Keratinocyte (primary cell): ENCODE measurements around the gene TTLL4. TPM values are rescaled to one million over a fixed set of nuclear protein-coding genes. Genes with fewer than 3 reads are reported as not detected.

Source experiments
- DNase-seq: peaks from one replicate; pipeline ENCODE4 v3.0.0-alpha.2; 2011; ENCODE audit warnings: low read depth, missing footprints, low spot score
- FAIRE-seq: peaks from 2 replicates; lab custom pipeline; 2011; peaks lifted over from hg19 to GRCh38; lab: Jason Lieb, UNC
- H2AFZ ChIP-seq: 2 replicates; pipeline ENCODE4 v1.6.0; 2012; ENCODE audit warnings: low read length, control low read depth, inconsistent platforms; ENCODE audit not compliant: control insufficient read depth
- H3K27ac ChIP-seq: 2 replicates; pipeline ENCODE4 v1.5.1; 2011; ENCODE audit warnings: low read length; ENCODE audit not compliant: control insufficient read depth, insufficient read depth
- H3K27me3 ChIP-seq: 3 replicates; pipeline ENCODE4 v1.6.0; 2011; ENCODE audit warnings: low read length; ENCODE audit not compliant: control insufficient read depth, insufficient read depth; ENCODE audit errors: extremely low read depth
- H3K36me3 ChIP-seq, 2 experiments: 2 replicates in 1 of 2; 3 replicates in 1 of 2; pipeline ENCODE4 v1.5.1; 2011; ENCODE audit warnings: low read length in 2 of 2, mild to moderate bottlenecking in 1 of 2; ENCODE audit not compliant: control insufficient read depth in 2 of 2, insufficient read depth in 2 of 2; ENCODE audit errors: extremely low read depth in 1 of 2
- H3K4me1 ChIP-seq: 3 replicates; pipeline ENCODE4 v1.5.1; 2011; ENCODE audit warnings: low read length; ENCODE audit not compliant: control insufficient read depth, insufficient read depth; ENCODE audit errors: extremely low read depth
- H3K4me2 ChIP-seq: 3 replicates; pipeline ENCODE4 v1.6.0; 2011; ENCODE audit warnings: low read depth, low read length; ENCODE audit not compliant: control insufficient read depth, insufficient read depth; ENCODE audit errors: extremely low read depth
- H3K4me3 ChIP-seq, 3 experiments: fragments of 200-600 bp in 1 of 3; sonication (generic) in 1 of 3; 2 replicates in 2 of 3; 3 replicates in 1 of 3; pipeline ENCODE4 v1.5.1; 2011 to 2016; ENCODE audit warnings: low read length in 3 of 3, mild to moderate bottlenecking in 3 of 3, control low read depth in 2 of 3, inconsistent platforms in 1 of 3, low read depth in 1 of 3, mixed read lengths in 1 of 3, mixed run types in 1 of 3, moderate library complexity in 1 of 3; ENCODE audit not compliant: control insufficient read depth in 2 of 3, insufficient read depth in 2 of 3; ENCODE audit errors: extremely low read depth in 1 of 3
- H3K79me2 ChIP-seq: 2 replicates; pipeline ENCODE4 v1.6.0; 2012; ENCODE audit warnings: low read length; ENCODE audit not compliant: control insufficient read depth, insufficient read depth
- H3K9ac ChIP-seq: 3 replicates; pipeline ENCODE4 v1.6.0; 2011; ENCODE audit warnings: low read length; ENCODE audit not compliant: control insufficient read depth, insufficient read depth; ENCODE audit errors: extremely low read depth
- H3K9me1 ChIP-seq: 3 replicates; pipeline ENCODE4 v1.6.0; 2011; ENCODE audit warnings: low read length; ENCODE audit not compliant: control insufficient read depth, insufficient read depth; ENCODE audit errors: extremely low read depth
- H3K9me3 ChIP-seq: 2 replicates; pipeline ENCODE4 v1.5.1; 2012; ENCODE audit warnings: low read depth, low read length; ENCODE audit not compliant: control insufficient read depth
- H4K20me1 ChIP-seq: 3 replicates; pipeline ENCODE4 v1.6.0; 2011; ENCODE audit warnings: low read length; ENCODE audit not compliant: control insufficient read depth, insufficient read depth; ENCODE audit errors: extremely low read depth
- EZH2 ChIP-seq: IDR thresholded peaks from one replicate; pipeline ENCODE4 v1.6.1; 2012; ENCODE audit warnings: inconsistent platforms, mild to moderate bottlenecking, low read length, moderate library complexity
- dilution Hi-C: fragments of 300-500 bp; cut with MboI; formaldehyde crosslinking; loops from one replicate; pipeline ENCODE4 v1.7.0; 2020; ENCODE audit warnings: low sequenced_read_pairs; ENCODE audit not compliant: extremely low pct_ligation_motif_present
- polyA minus RNA-seq, 3 experiments: library from RNA; depleted of rRNA, polyadenylated mRNA; stranded (reverse); fragments of >200 nt; gene quantifications; 1 replicate in 1 of 3; 2 replicates in 1 of 3; 3 replicates in 1 of 3; pipeline ENCODE4 v1.2.3, GENCODE V29; 2011
- polyA plus RNA-seq, 5 experiments: library from polyadenylated mRNA; depleted of rRNA in 3 of 5; stranded (reverse) in 3 of 5; stranded (forward) in 1 of 5; unstranded in 1 of 5; fragments of >200 nt; gene quantifications; 1 replicate in 1 of 5; 2 replicates in 3 of 5; 3 replicates in 1 of 5; pipeline versions ENCODE4 v1.2.1 to v1.2.3, GENCODE V29; 2011 to 2012; ENCODE audit warnings: missing spikeins in 2 of 5, low read depth in 1 of 5, low replicate concordance in 1 of 5
- TF ChIP-seq, protein P1 (sequence below), 3 experiments: IDR thresholded peaks in 1 of 3; conservative IDR thresholded peaks in 1 of 3; optimal IDR thresholded peaks in 1 of 3; 2 replicates in 2 of 3; 3 replicates in 1 of 3; pipeline versions ENCODE3 to v1.5.1; 2011; ENCODE audit warnings: low read length in 3 of 3, mild to moderate bottlenecking in 3 of 3, moderate library complexity in 2 of 3, control low read depth in 1 of 3, inconsistent platforms in 1 of 3; ENCODE audit not compliant: insufficient read depth in 2 of 3; ENCODE audit errors: extremely low read depth in 1 of 3

TTLL4 gene, protein sequence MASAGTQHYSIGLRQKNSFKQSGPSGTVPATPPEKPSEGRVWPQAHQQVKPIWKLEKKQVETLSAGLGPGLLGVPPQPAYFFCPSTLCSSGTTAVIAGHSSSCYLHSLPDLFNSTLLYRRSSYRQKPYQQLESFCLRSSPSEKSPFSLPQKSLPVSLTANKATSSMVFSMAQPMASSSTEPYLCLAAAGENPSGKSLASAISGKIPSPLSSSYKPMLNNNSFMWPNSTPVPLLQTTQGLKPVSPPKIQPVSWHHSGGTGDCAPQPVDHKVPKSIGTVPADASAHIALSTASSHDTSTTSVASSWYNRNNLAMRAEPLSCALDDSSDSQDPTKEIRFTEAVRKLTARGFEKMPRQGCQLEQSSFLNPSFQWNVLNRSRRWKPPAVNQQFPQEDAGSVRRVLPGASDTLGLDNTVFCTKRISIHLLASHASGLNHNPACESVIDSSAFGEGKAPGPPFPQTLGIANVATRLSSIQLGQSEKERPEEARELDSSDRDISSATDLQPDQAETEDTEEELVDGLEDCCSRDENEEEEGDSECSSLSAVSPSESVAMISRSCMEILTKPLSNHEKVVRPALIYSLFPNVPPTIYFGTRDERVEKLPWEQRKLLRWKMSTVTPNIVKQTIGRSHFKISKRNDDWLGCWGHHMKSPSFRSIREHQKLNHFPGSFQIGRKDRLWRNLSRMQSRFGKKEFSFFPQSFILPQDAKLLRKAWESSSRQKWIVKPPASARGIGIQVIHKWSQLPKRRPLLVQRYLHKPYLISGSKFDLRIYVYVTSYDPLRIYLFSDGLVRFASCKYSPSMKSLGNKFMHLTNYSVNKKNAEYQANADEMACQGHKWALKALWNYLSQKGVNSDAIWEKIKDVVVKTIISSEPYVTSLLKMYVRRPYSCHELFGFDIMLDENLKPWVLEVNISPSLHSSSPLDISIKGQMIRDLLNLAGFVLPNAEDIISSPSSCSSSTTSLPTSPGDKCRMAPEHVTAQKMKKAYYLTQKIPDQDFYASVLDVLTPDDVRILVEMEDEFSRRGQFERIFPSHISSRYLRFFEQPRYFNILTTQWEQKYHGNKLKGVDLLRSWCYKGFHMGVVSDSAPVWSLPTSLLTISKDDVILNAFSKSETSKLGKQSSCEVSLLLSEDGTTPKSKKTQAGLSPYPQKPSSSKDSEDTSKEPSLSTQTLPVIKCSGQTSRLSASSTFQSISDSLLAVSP
- 19.6 to 26.3 TPM (median 20.1 TPM) in 3 replicates for polyA plus RNA-seq
- polyA plus RNA-seq (2011; ENCODE audit: low read depth), result 6.0 TPM
- polyA plus RNA-seq (2011; cell fraction: cytosol; rRNA removed), result 10.2 and 17.3 TPM in 2 replicates
- polyA plus RNA-seq (2011; cell fraction: nucleus; rRNA removed), result 55.8 and 67.4 TPM in 2 replicates
- polyA plus RNA-seq (2012; ENCODE audit: low replicate concordance), result 11.2 and 16.5 TPM in 2 replicates
- 41.4 to 49.7 TPM (median 45.4 TPM) in 3 replicates for polyA minus RNA-seq
- 23.4 TPM for polyA minus RNA-seq (2011; cell fraction: cytosol; rRNA and poly(A)+ RNA removed)
- 28.2 and 43.6 TPM in 2 replicates for polyA minus RNA-seq (2011; cell fraction: nucleus; rRNA and poly(A)+ RNA removed)

DNA sequence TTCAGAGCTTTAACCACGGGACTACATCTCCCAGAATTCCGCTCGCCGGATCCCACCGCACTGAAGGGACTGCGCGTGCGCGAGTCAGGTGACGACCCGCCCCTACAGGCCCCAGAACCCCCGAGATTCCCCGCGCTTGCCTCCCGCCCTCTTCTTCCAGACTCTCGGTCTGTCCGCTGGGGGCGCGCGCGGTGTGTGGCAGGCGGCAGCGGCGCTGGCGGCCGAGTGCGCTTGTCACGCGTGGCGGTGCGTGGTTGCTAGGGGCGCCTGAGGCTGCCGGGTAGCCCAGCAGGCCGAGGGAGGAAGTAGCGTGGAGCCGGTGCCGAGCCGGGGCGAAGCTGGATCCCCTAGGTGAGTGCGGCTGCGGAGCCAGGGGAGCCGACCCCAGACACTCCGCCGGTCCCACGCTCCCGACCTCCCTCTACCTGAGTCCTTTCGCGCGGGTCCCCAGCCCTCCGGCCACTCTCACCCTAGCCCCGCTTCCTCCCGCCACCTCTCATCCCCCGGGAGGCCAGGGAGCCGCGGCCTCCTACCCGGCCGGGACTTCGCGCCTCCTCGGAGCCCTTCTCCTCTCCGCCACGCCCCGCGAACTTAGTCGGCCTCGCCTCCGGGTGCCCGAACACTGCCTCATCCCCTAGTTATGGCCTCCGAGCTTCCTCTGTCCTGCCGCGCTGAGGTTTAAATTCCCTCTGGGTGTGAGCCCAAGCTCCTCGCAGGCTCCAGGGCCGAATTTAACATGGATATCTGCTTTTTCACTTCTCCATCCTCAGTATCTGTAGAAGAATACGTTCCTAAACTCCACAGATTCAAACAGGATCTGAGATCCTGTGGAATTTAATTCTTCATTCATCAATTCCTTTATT, at the start of gene TTLL4:
TSS of gene TTLL4 (plus strand) at position 149 of the 863 bp plus-strand sequence. CDS start 26,842 bp downstream, outside the sequence.
- H3K4me2 ChIP-seq, result peak within 1 kb of the TSS; percentile 87
- H4K20me1 ChIP-seq, result no peaks in the 10 kb centered on the region
- dilution Hi-C loops, result no loop called here
- FAIRE-seq (no peak), DNase-seq (peak; percentile 70)
- H3K4me1 ChIP-seq, result peaks cover 16% of the 10 kb centered on the region
- peak within 1 kb of the TSS; percentile 94 for H3K9ac ChIP-seq
- peaks cover 48% of the 10 kb centered on the region for H3K79me2 ChIP-seq
- H3K4me3 ChIP-seq, result peak within 1 kb of the TSS; percentile 90 to 99 (median 98)
- H3K9me3 ChIP-seq, result no peaks in the 10 kb centered on the region
- peak within 1 kb of the TSS; percentile 92 for H2AFZ ChIP-seq
- no peak for TF ChIP-seq EZH2
- TF ChIP-seq, protein P1, sequence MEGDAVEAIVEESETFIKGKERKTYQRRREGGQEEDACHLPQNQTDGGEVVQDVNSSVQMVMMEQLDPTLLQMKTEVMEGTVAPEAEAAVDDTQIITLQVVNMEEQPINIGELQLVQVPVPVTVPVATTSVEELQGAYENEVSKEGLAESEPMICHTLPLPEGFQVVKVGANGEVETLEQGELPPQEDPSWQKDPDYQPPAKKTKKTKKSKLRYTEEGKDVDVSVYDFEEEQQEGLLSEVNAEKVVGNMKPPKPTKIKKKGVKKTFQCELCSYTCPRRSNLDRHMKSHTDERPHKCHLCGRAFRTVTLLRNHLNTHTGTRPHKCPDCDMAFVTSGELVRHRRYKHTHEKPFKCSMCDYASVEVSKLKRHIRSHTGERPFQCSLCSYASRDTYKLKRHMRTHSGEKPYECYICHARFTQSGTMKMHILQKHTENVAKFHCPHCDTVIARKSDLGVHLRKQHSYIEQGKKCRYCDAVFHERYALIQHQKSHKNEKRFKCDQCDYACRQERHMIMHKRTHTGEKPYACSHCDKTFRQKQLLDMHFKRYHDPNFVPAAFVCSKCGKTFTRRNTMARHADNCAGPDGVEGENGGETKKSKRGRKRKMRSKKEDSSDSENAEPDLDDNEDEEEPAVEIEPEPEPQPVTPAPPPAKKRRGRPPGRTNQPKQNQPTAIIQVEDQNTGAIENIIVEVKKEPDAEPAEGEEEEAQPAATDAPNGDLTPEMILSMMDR (optimal IDR thresholded peaks at IDR 0.05 in 1 of 3, IDR thresholded peaks at IDR 0.05 in 1 of 3, conservative IDR thresholded peaks at IDR 0.05 in 1 of 3; ENCODE audit: extremely low read depth in 1 of 3, insufficient read depth in 2 of 3, low read length in 3 of 3), result peak; percentile 55 to 85 (median 85)
- peak within 1 kb of the TSS; percentile 91 for H3K27ac ChIP-seq
- no peaks in the 10 kb centered on the region for H3K27me3 ChIP-seq
- H3K36me3 ChIP-seq, result peaks cover 0 to 8% of the 10 kb centered on the region in 2 experiments
- H3K9me1 ChIP-seq, result no peaks in the 10 kb centered on the region
